KMS-11 (cell line): Measurements from ENCODE around the gene TAS1R1.
A peak's percentile ranks its signal among the peaks of the same experiment; 100 is the strongest.

ENCODE experiments used
- H2AFZ ChIP-seq: fragments of 200-600 bp; sonication (generic); 2 replicates; pipeline ENCODE4 v1.6.1; 2016; ENCODE audit warnings: antibody characterized with exemption, mixed run types, low read depth
- H3K27ac ChIP-seq: fragments of 200-600 bp; sonication (generic); 2 replicates; pipeline ENCODE4 v1.6.1; 2016; ENCODE audit warnings: mild to moderate bottlenecking, mixed run types
- H3K27me3 ChIP-seq: fragments of 200-600 bp; sonication (generic); 2 replicates; pipeline ENCODE4 v1.6.1; 2017; ENCODE audit warnings: mild to moderate bottlenecking, low read depth, mixed run types, moderate library complexity; ENCODE audit not compliant: insufficient read depth
- H3K36me3 ChIP-seq: fragments of 200-600 bp; sonication (generic); 2 replicates; pipeline ENCODE4 v1.6.1; 2017; ENCODE audit warnings: mild to moderate bottlenecking, mixed run types; ENCODE audit not compliant: insufficient read depth
- H3K4me1 ChIP-seq: fragments of 200-600 bp; sonication (generic); 2 replicates; pipeline ENCODE4 v1.6.1; 2016; ENCODE audit warnings: mild to moderate bottlenecking, low read depth, mixed run types; ENCODE audit not compliant: poor library complexity, severe bottlenecking
- H3K4me2 ChIP-seq: fragments of 200-600 bp; sonication (generic); 2 replicates; pipeline ENCODE4 v1.7.0; 2016; ENCODE audit warnings: mild to moderate bottlenecking, mixed run types
- H3K4me3 ChIP-seq: fragments of 200-600 bp; sonication (generic); IDR thresholded peaks from 2 replicates; pipeline ENCODE4 v1.6.1; 2017; ENCODE audit warnings: low read depth, low read length, mixed read lengths; ENCODE audit not compliant: insufficient read depth
- H3K79me2 ChIP-seq: fragments of 200-600 bp; sonication (generic); 2 replicates; pipeline ENCODE4 v1.6.1; 2016; ENCODE audit warnings: low read depth, mixed run types; ENCODE audit not compliant: insufficient read depth
- H3K9ac ChIP-seq: fragments of 200-600 bp; sonication (generic); 2 replicates; pipeline ENCODE4 v1.6.1; 2016; ENCODE audit warnings: mild to moderate bottlenecking, mixed run types
- H4K20me1 ChIP-seq: fragments of 200-600 bp; sonication (generic); 2 replicates; pipeline ENCODE4 v1.6.1; 2016; ENCODE audit warnings: mild to moderate bottlenecking, mixed run types; ENCODE audit not compliant: insufficient read depth
- TF ChIP-seq, protein P1 (sequence below): fragments of 200-600 bp; sonication (generic); conservative IDR thresholded peaks from 2 replicates; pipeline ENCODE4 v1.6.1; 2017; ENCODE audit warnings: low read depth, mild to moderate bottlenecking, antibody characterized with exemption, low read length, moderate library complexity, mixed read lengths

TAS1R1 gene

DNA sequence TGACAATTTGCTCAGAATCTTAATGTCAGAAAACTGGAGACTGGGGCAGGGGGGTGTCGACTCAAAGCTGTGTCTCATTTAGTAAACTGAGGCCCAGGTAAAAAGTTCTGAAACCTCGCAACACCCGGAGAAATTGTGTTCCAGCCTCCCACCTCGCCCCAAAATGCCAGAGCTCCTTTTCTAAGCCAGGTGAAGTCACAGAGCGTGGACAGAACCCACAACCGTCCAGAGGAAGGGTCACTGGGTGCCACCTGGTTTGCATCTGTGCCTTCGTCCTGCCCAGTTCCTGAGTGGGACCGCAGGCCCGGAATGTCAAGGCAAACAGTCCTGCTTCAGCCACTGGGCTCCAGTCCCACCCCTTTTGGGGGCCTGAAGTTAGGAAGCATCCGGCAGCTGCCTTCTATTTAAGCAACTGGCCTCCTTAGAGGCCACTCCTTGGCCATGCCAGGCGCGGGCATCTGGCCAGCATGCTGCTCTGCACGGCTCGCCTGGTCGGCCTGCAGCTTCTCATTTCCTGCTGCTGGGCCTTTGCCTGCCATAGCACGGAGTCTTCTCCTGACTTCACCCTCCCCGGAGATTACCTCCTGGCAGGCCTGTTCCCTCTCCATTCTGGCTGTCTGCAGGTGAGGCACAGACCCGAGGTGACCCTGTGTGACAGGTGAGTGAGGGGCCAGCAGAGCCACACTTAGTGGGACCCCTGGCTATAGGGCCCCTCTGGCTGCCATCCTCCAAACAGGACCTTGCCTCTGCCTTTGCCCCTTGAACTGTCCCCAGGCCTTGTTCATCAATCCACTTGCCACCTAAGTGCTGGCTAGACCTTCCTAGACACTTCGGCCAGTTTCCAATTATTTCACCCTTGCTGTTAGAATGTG is at the start of gene TAS1R1:
Gene TAS1R1 (plus strand): TSS at position 401 of the 872 bp plus-strand sequence. CDS start 67 bp downstream, at position 468.
- TF ChIP-seq, protein P1, sequence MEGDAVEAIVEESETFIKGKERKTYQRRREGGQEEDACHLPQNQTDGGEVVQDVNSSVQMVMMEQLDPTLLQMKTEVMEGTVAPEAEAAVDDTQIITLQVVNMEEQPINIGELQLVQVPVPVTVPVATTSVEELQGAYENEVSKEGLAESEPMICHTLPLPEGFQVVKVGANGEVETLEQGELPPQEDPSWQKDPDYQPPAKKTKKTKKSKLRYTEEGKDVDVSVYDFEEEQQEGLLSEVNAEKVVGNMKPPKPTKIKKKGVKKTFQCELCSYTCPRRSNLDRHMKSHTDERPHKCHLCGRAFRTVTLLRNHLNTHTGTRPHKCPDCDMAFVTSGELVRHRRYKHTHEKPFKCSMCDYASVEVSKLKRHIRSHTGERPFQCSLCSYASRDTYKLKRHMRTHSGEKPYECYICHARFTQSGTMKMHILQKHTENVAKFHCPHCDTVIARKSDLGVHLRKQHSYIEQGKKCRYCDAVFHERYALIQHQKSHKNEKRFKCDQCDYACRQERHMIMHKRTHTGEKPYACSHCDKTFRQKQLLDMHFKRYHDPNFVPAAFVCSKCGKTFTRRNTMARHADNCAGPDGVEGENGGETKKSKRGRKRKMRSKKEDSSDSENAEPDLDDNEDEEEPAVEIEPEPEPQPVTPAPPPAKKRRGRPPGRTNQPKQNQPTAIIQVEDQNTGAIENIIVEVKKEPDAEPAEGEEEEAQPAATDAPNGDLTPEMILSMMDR = no peak
- Histone ChIP-seq H2AFZ (peak within 1 kb of the TSS; percentile 99), H3K4me2 (peak within 1 kb of the TSS; percentile 74), H3K79me2 (peaks cover 19% of the 10 kb centered on the region), H3K4me1 (peaks cover 18% of the 10 kb centered on the region), H3K36me3 (peaks cover 2% of the 10 kb centered on the region; the same call in 1 of the 2 replicates), H4K20me1 (no peaks in the 10 kb centered on the region), H3K4me3 (peak within 1 kb of the TSS; percentile 83), H3K9ac (peak within 1 kb of the TSS; percentile 92), H3K27ac (peak within 1 kb of the TSS; percentile 52), H3K27me3 (no peaks in the 10 kb centered on the region)

DNA sequence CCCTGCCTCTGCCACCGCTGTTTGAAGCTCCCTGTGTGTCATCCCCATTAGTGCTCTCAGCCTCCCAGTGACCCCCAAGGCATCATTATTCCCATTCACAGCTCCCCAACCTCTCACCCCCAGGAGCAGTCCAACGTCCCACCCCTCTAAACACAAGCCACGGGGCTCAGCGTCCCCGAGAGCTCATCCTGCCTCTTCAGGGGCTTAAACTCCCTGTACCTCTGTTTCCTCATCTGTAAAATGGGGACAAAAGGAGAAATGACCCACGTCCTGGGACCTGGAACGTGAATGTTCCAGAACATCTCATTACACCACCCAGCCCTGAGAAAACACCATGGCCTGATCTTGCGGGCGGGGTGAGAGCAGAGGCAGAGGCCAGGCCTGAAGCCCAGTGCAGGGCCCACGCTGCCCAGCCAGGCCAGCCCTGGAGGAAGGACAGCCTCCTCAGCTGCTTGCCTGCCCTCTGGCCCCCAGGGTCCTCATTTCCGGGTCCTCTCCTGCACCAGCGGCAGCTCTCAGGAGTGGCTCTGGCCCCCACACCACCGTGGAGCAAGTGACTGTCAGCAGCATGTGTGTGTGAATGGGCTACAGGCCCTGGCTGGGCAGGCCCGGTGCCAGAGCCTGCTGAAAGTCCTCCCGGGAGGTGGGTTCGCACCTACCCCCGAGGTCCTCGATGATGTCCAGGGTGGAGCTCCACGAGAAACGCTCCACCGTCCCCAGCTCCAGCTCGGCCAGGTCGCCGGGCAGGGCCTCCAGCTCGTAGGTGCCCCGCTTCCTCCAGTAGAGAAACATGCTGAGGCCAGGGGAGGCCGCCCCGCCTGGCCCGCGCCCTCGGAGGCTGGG is 49.5 kb upstream of the TAS1R1 start:
- TF ChIP-seq, protein P1 = no peak
- no peak overlapping the region for H3K9ac ChIP-seq
- no peaks in the 10 kb centered on the region for H3K36me3 ChIP-seq
- H3K4me1 ChIP-seq = no peaks in the 10 kb centered on the region
- no peak overlapping the region for H3K27ac ChIP-seq
- H3K27me3 ChIP-seq = peaks cover 73% of the 10 kb centered on the region
- no peak overlapping the region for H3K4me3 ChIP-seq
- H3K79me2 ChIP-seq = no peaks in the 10 kb centered on the region
- H3K4me2 ChIP-seq = no peak overlapping the region
- no peak overlapping the region for H2AFZ ChIP-seq
- no peaks in the 10 kb centered on the region for H4K20me1 ChIP-seq

DNA sequence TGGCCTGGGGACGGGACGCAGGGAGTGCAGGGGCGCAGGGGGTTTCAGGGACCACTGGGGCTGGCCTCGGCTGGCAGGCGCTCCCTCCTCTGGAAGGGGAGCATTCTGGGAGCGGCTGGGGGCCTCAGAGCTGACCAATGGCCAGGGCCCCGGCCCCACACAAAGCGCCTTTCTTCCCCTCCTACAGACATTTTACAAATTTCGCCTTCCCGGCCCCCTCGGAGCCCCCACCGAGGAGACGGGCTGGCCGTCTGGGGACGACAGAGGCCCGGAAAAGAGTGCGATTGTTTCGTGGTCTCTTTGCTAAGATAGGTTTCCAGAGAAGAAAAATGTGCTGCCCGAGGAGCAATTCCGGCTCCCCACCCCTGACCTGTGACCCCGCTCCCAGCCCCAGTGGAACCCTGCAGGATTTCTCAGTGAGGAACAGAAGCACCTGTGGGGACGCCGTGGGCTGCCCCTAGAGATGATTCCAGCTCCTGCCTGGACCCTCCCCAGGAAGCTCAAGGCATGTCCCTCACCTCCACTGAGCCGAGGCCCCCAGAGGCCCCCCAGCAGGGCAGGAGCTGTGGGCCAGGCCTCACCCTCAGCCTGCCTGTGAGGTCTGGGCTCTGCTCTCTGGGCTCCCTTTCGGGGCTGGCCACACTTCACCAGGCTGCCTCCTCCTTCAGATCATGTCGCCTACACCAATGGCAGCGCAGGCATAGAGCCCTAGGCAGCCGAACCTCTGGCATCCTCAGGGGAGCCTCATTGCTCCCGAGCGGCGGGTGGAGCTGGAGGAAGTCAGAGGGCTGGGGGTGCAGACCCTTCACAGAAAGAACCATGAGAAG is 48.7 kb upstream of the TAS1R1 start:
- Histone ChIP-seq H3K27ac (no peak overlapping the region), H3K36me3 (no peaks in the 10 kb centered on the region), H3K4me3 (no peak overlapping the region), H3K27me3 (peaks cover 67% of the 10 kb centered on the region), H3K4me1 (no peaks in the 10 kb centered on the region), H3K79me2 (no peaks in the 10 kb centered on the region), H4K20me1 (no peaks in the 10 kb centered on the region), H3K4me2 (no peak overlapping the region), H2AFZ (no peak overlapping the region), H3K9ac (no peak overlapping the region)
- TF ChIP-seq, protein P1 = no peak

DNA sequence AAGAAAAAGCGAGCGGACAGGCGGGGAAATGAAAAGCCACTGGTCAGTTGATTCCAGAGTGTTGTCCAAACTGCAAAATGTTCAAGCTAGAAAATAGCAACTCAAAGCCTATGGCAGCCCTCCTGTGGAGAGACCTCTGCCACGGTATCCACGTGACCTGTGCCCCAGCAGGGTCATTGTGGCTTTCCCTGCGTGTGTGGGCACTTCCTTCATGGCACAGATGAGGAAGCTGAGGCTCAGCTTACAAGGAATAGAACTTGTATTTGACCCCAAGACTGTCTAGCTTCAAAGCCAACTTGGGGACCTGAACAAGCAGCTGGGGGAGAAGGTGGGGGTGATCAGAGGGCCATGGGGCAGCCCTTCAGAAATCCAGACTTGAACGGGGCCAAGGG is 48.1 kb upstream of the TAS1R1 start:
- Histone ChIP-seq H3K4me1 (no peaks in the 10 kb centered on the region), H2AFZ (no peak overlapping the region), H4K20me1 (no peaks in the 10 kb centered on the region), H3K9ac (no peak overlapping the region), H3K4me3 (no peak overlapping the region), H3K79me2 (no peaks in the 10 kb centered on the region), H3K36me3 (no peaks in the 10 kb centered on the region), H3K27me3 (peaks cover 62% of the 10 kb centered on the region), H3K27ac (no peak overlapping the region), H3K4me2 (no peak overlapping the region)
- TF ChIP-seq, protein P1 = no peak
